ENCODE data around the gene ZFYVE28.

ZFYVE28 gene

GRCh38 chr4:2266821-2267220 is 151.6 kb downstream of the ZFYVE28 start:
- DNase-seq, result no peak

GRCh38 chr4:2266181-2266580 is 152.3 kb downstream of the ZFYVE28 start:
- no peak for DNase-seq

- DNase-seq, result no peak
Measured at GRCh38 chr4:2265113-2266110, 153.0 kb downstream of the ZFYVE28 start.

GRCh38 chr4:2264481-2265041 is 153.9 kb downstream of the ZFYVE28 start:
- no peak for DNase-seq

GRCh38 chr4:2263926-2264321 is 154.5 kb downstream of the ZFYVE28 start:
- no peak for DNase-seq

GRCh38 chr4:2262944-2263250 is 155.5 kb downstream of the ZFYVE28 start:
- no peak for DNase-seq

- DNase-seq, result peak; percentile 97
Measured at GRCh38 chr4:2262145-2262943, 156.1 kb downstream of the ZFYVE28 start.

- DNase-seq, result no peak
Measured at GRCh38 chr4:2261853-2262144, 156.6 kb downstream of the ZFYVE28 start, which contains the start of gene MXD4. TSS of gene MXD4 (minus strand) at chr4:2262109. CDS start at chr4:2261980, 129 bp downstream.

- DNase-seq, result peak; percentile 54
Measured at GRCh38 chr4:2261110-2261852, 157.2 kb downstream of the ZFYVE28 start.

GRCh38 chr4:2260344-2261109 is 157.9 kb downstream of the ZFYVE28 start:
- no peak for DNase-seq

GRCh38 chr4:2259541-2260343 is 158.7 kb downstream of the ZFYVE28 start:
- DNase-seq, result no peak

- no peak for DNase-seq
Measured at GRCh38 chr4:2259036-2259540, 159.4 kb downstream of the ZFYVE28 start.

- no peak for DNase-seq
Measured at GRCh38 chr4:2258091-2259035, 160.1 kb downstream of the ZFYVE28 start.

- no peak for DNase-seq
Measured at GRCh38 chr4:2257361-2258081, 160.9 kb downstream of the ZFYVE28 start.

- no peak for DNase-seq
Measured at GRCh38 chr4:2256781-2257191, 161.7 kb downstream of the ZFYVE28 start.

GRCh38 chr4:2256156-2256731 is 162.2 kb downstream of the ZFYVE28 start:
- DNase-seq, result no peak

GRCh38 chr4:2255501-2256155 is 162.8 kb downstream of the ZFYVE28 start:
- no peak for DNase-seq
